Naive thymus-derived CD8-positive, alpha-beta T cell (primary cell): ENCODE results near the gene CDC42BPA. TPM values are rescaled to one million over a fixed set of nuclear protein-coding genes. Genes with fewer than 3 reads are reported as not detected.
A peak's percentile ranks its signal among the peaks of the same experiment; 100 is the strongest.
"Not testable (repeated sequence)": the region's sequence is repeated elsewhere in the genome, so short reads cannot be mapped to it uniquely, and the experiment has no call there.

ENCODE experiments used
- ATAC-seq, 2 donors: fragments of 150-1000 bp; cut with Tn5 transposase in 1 of 2; sonication (Bioruptor Pico), chemical (Tn5 transposase) in 1 of 2; 1 replicate in 1 of 2; 2 replicates in 1 of 2; pipeline ENCODE4 v1.10.0; 2021; ENCODE audit warnings: mild to moderate bottlenecking in 2 of 2, moderate library complexity in 2 of 2
- POLR2A ChIA-PET: fragments of 350-600 bp; sonication (Branson Sonifier 250); formaldehyde crosslinking; loops from one replicate; lab custom pipeline; 2021; ENCODE audit warnings: antibody characterized with exemption; lab: Charles Lee
- DNase-seq, 10 donors: peaks; one replicate each; pipeline versions ENCODE4 v3.0.0 to v3.0.0-alpha.2; 2020 to 2022
- H3K27ac Mint-ChIP-seq, 10 donors: one replicate each; pipeline ENCODE4 v1.8.0; 2020 to 2022; ENCODE audit warnings: mild to moderate bottlenecking in 10 of 10, mixed read lengths in 10 of 10, moderate library complexity in 4 of 10, inconsistent platforms in 1 of 10
- H3K27me3 Mint-ChIP-seq, 5 donors: one replicate each; pipeline ENCODE4 v1.8.0; 2021 to 2022; ENCODE audit warnings: mixed read lengths in 5 of 5
- H3K36me3 Mint-ChIP-seq, 3 donors: one replicate each; pipeline ENCODE4 v1.8.0; 2020 to 2022; ENCODE audit warnings: mixed read lengths in 3 of 3, mild to moderate bottlenecking in 2 of 3, inconsistent platforms in 1 of 3
- H3K4me1 Mint-ChIP-seq, 4 donors: one replicate each; pipeline ENCODE4 v1.8.0; 2021 to 2022; ENCODE audit warnings: mixed read lengths in 4 of 4
- H3K4me3 Mint-ChIP-seq, 10 donors: one replicate each; pipeline ENCODE4 v1.8.0; 2020 to 2022; ENCODE audit warnings: mild to moderate bottlenecking in 10 of 10, mixed read lengths in 10 of 10, moderate library complexity in 6 of 10, inconsistent platforms in 1 of 10
- H3K9me3 Mint-ChIP-seq, 9 donors: one replicate each; pipeline ENCODE4 v1.8.0; 2020 to 2022; ENCODE audit warnings: mixed read lengths in 9 of 9, mild to moderate bottlenecking in 3 of 9, inconsistent platforms in 1 of 9, moderate library complexity in 1 of 9
- polyA plus RNA-seq, 3 donors: library from polyadenylated mRNA; unstranded; fragments of 300-500 nt; fragmentation: Illumina TruSeq; gene quantifications; one replicate each; pipeline ENCODE4 v1.2.3, GENCODE V29; 2021
- total RNA-seq, 8 experiments: library from RNA in 2 of 8; stranded (reverse) in 2 of 8; gene quantifications; one replicate each; pipeline ENCODE4 v1.2.3 and lab custom pipeline; 2021 to 2026

Gene CDC42BPA
- total and polyA plus RNA-seq, 5 experiments from 2014 or later: 0.01 to 1.5 (median 0.18) TPM

- DNase-seq: no peak
- H3K4me3 Mint-ChIP-seq: no peak overlapping the region
- H3K27me3 Mint-ChIP-seq: no peaks in the 10 kb centered on the region
- peaks cover 0 to 3% (median 0%) of the 10 kb centered on the region in 9 donors for H3K9me3 Mint-ChIP-seq
- no peak for ATAC-seq
- H3K27ac Mint-ChIP-seq: peak overlapping the region in 4 of 10 donors; percentile 22 to 80 (median 50)
- POLR2A ChIA-PET: no interaction called here
- peaks cover 29 to 55% (median 48%) of the 10 kb centered on the region in 4 donors for H3K4me1 Mint-ChIP-seq
- H3K36me3 Mint-ChIP-seq: peaks cover 0 to 6% (median 6%) of the 10 kb centered on the region in 3 donors
These were observed 360.6 kb downstream of the CDC42BPA start for GRCh38 chr1:226957714-226958113.

- H3K27me3 Mint-ChIP-seq: no peaks in the 10 kb centered on the region
- H3K9me3 Mint-ChIP-seq: peaks cover 0 to 3% (median 0%) of the 10 kb centered on the region in 9 donors
- H3K27ac Mint-ChIP-seq: peak overlapping the region in 4 of 10 donors; percentile 8 to 83 (median 74)
- POLR2A ChIA-PET: no interaction called here
- ATAC-seq (no peak), DNase-seq (no peak)
- peaks cover 30 to 55% (median 48%) of the 10 kb centered on the region in 4 donors for H3K4me1 Mint-ChIP-seq
- no peak overlapping the region for H3K4me3 Mint-ChIP-seq
- H3K36me3 Mint-ChIP-seq: peaks cover 0 to 6% (median 6%) of the 10 kb centered on the region in 3 donors
These were observed 361.2 kb downstream of the CDC42BPA start for GRCh38 chr1:226956942-226957713.

- H3K27me3 Mint-ChIP-seq, H3K9me3 Mint-ChIP-seq, H3K4me3 Mint-ChIP-seq, H3K27ac Mint-ChIP-seq, H3K36me3 Mint-ChIP-seq, DNase-seq, POLR2A ChIA-PET, ATAC-seq: not testable (repeated sequence)
- H3K4me1 Mint-ChIP-seq: peaks cover 30 to 65% (median 56%) of the 10 kb centered on the region in 4 donors
These were observed 362.4 kb downstream of the CDC42BPA start for GRCh38 chr1:226955857-226956256.

- POLR2A ChIA-PET: no interaction called here
- H3K27me3 Mint-ChIP-seq: no peaks in the 10 kb centered on the region
- DNase-seq: no peak
- ATAC-seq: no peak
- H3K27ac Mint-ChIP-seq: peak overlapping the region in 4 of 10 donors; percentile 0 to 85 (median 62)
- H3K36me3 Mint-ChIP-seq: peaks cover 0 to 6% (median 6%) of the 10 kb centered on the region in 3 donors
- H3K9me3 Mint-ChIP-seq: peaks cover 0 to 3% (median 0%) of the 10 kb centered on the region in 9 donors
- H3K4me1 Mint-ChIP-seq: peaks cover 32 to 72% (median 62%) of the 10 kb centered on the region in 4 donors
- no peak overlapping the region for H3K4me3 Mint-ChIP-seq
These were observed 363.5 kb downstream of the CDC42BPA start for GRCh38 chr1:226954777-226955176.

- ATAC-seq (no peak), DNase-seq (no peak)
- Mint-ChIP-seq H3K27me3 (no peaks in the 10 kb centered on the region), H3K4me3 (no peak overlapping the region), H3K4me1 (peaks cover 29 to 70% (median 61%) of the 10 kb centered on the region in 4 donors), H3K36me3 (peaks cover 0 to 6% (median 6%) of the 10 kb centered on the region in 3 donors), H3K27ac (peak overlapping the region in 4 of 10 donors; percentile 0 to 85 (median 62)), H3K9me3 (peaks cover 0 to 2% (median 0%) of the 10 kb centered on the region in 9 donors)
- POLR2A ChIA-PET: no interaction called here
These were observed 364.0 kb downstream of the CDC42BPA start for GRCh38 chr1:226954337-226954736.

- H3K36me3 Mint-ChIP-seq: peaks cover 2 to 8% (median 6%) of the 10 kb centered on the region in 3 donors
- H3K4me1 Mint-ChIP-seq: peaks cover 31 to 70% (median 58%) of the 10 kb centered on the region in 4 donors
- ATAC-seq: no peak
- H3K9me3 Mint-ChIP-seq: peaks cover 0 to 1% (median 0%) of the 10 kb centered on the region in 9 donors
- H3K27me3 Mint-ChIP-seq: no peaks in the 10 kb centered on the region
- H3K27ac Mint-ChIP-seq: peak overlapping the region in 1 of 10 donors; percentile 15
- DNase-seq: no peak
- POLR2A ChIA-PET: no interaction called here
- H3K4me3 Mint-ChIP-seq: no peak overlapping the region
These were observed 365.0 kb downstream of the CDC42BPA start for GRCh38 chr1:226953175-226953800.

- no peak for ATAC-seq
- peaks cover 26 to 64% (median 52%) of the 10 kb centered on the region in 4 donors for H3K4me1 Mint-ChIP-seq
- DNase-seq: no peak
- peaks cover 0 to 4% (median 0%) of the 10 kb centered on the region in 9 donors for H3K9me3 Mint-ChIP-seq
- POLR2A ChIA-PET: interaction anchor here (3.9 kb wide), 1 partner anchor 12 kb away, joined by 19 read pairs; the partner anchor contains the start of gene COQ8A
- H3K27ac Mint-ChIP-seq: peak overlapping the region in 1 of 10 donors; percentile 29
- no peaks in the 10 kb centered on the region for H3K27me3 Mint-ChIP-seq
- peaks cover 5 to 8% (median 6%) of the 10 kb centered on the region in 3 donors for H3K36me3 Mint-ChIP-seq
- no peak overlapping the region for H3K4me3 Mint-ChIP-seq
These were observed 366.2 kb downstream of the CDC42BPA start for GRCh38 chr1:226952118-226952441.

GRCh38 chr1:226951286-226952117 is 366.8 kb downstream of the CDC42BPA start:
- POLR2A ChIA-PET: interaction anchor here (3.9 kb wide), 1 partner anchor 11 kb away, joined by 19 read pairs; the partner anchor contains the start of gene COQ8A
- H3K9me3 Mint-ChIP-seq: peaks cover 0 to 4% (median 0%) of the 10 kb centered on the region in 9 donors

GRCh38 chr1:226950871-226951270 is 367.4 kb downstream of the CDC42BPA start:
- Mint-ChIP-seq H3K4me3 (no peak overlapping the region), H3K27me3 (no peaks in the 10 kb centered on the region), H3K36me3 (peaks cover 5 to 8% (median 6%) of the 10 kb centered on the region in 3 donors), H3K4me1 (peaks cover 37 to 74% (median 63%) of the 10 kb centered on the region in 4 donors), H3K9me3 (peaks cover 0 to 4% (median 0%) of the 10 kb centered on the region in 9 donors), H3K27ac (peak overlapping the region in 3 of 10 donors; percentile 4 to 70 (median 62))
- POLR2A ChIA-PET: interaction anchor here (3.9 kb wide), 1 partner anchor 11 kb away, joined by 19 read pairs; the partner anchor contains the start of gene COQ8A
- DNase-seq: no peak
- ATAC-seq: no peak

More at GRCh38 chr1:226951286-226952117, 366.8 kb downstream of the CDC42BPA start:
- H3K4me1 Mint-ChIP-seq: peaks cover 31 to 67% (median 57%) of the 10 kb centered on the region in 4 donors
- DNase-seq (no peak), ATAC-seq (no peak)
- H3K27ac Mint-ChIP-seq: peak overlapping the region in 4 of 10 donors; percentile 4 to 70 (median 40)
- H3K36me3 Mint-ChIP-seq: peaks cover 5 to 8% (median 6%) of the 10 kb centered on the region in 3 donors
- H3K4me3 Mint-ChIP-seq: no peak overlapping the region
- no peaks in the 10 kb centered on the region for H3K27me3 Mint-ChIP-seq

GRCh38 chr1:226950316-226950715 is 368.0 kb downstream of the CDC42BPA start:
- H3K36me3 Mint-ChIP-seq: peaks cover 5 to 8% (median 6%) of the 10 kb centered on the region in 3 donors

GRCh38 chr1:226949401-226949800 is 368.9 kb downstream of the CDC42BPA start:
- no peak for ATAC-seq
- Mint-ChIP-seq H3K36me3 (peaks cover 4 to 9% (median 5%) of the 10 kb centered on the region in 3 donors), H3K4me3 (peak overlapping the region in 1 of 10 donors; percentile 9), H3K9me3 (peaks cover 0 to 4% (median 0%) of the 10 kb centered on the region in 9 donors), H3K27me3 (no peaks in the 10 kb centered on the region), H3K4me1 (peaks cover 40 to 80% (median 68%) of the 10 kb centered on the region in 4 donors), H3K27ac (no peak overlapping the region)
- DNase-seq: no peak
- POLR2A ChIA-PET: interaction anchor here (0.7 to 3.9 kb wide), 2 partner anchors 9 to 323 kb away, joined by 3 to 19 read pairs; partner anchors contain the start of gene COQ8A

More at GRCh38 chr1:226950316-226950715, 368.0 kb downstream of the CDC42BPA start:
- Mint-ChIP-seq H3K27ac (peak overlapping the region in 1 of 10 donors; percentile 29), H3K27me3 (no peaks in the 10 kb centered on the region), H3K9me3 (peaks cover 0 to 4% (median 0%) of the 10 kb centered on the region in 9 donors), H3K4me1 (peaks cover 39 to 79% (median 67%) of the 10 kb centered on the region in 4 donors), H3K4me3 (no peak overlapping the region)
- DNase-seq (no peak), ATAC-seq (no peak)
- POLR2A ChIA-PET: interaction anchor here (0.7 to 3.9 kb wide), 2 partner anchors 10 to 324 kb away, joined by 3 to 19 read pairs; partner anchors contain the start of gene COQ8A
